ENCODE results near the gene ENC1. TPM values are rescaled to one million over a fixed set of nuclear protein-coding genes. Genes with fewer than 3 reads are reported as not detected.

The ENC1 gene
- total RNA-seq, 4 donors from 2014 or later = 2.8 to 20.4 (median 6.9) TPM

DNA sequence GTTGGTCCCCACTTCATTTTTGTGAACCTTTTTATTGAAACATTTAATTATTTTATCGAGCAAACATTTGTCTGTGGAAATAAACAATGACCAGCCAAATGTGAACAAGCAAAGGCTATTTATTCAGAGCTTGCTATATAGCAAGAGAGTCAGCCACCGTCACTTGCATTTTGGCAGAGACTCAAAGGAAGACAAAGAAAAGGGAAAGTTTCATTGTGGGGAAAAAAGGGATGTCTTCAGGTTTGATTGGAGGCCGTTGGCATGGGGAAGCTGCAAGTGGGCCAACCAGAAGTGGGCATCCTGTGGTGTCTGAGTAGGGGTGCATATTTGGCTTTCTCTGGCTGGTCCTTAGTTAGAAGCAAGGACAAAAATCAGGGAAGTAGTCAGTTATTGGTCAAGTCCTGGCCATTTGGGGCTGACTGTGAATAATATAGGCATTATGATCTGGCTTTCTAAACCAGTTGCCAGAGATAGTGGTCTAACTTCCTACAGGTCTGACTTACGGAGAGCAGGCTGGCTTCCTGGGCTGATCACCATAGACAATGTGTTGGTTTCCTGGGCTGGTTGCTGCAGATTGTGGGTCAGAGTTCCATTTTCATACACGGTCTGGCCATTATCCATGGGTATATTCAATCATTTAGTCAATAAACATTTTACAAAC lies 16.6 kb downstream of the ENC1 start:
- no peak for TF ChIP-seq CTCF (IDR thresholded peaks at IDR 0.05; ENCODE audit: low read depth)

DNA sequence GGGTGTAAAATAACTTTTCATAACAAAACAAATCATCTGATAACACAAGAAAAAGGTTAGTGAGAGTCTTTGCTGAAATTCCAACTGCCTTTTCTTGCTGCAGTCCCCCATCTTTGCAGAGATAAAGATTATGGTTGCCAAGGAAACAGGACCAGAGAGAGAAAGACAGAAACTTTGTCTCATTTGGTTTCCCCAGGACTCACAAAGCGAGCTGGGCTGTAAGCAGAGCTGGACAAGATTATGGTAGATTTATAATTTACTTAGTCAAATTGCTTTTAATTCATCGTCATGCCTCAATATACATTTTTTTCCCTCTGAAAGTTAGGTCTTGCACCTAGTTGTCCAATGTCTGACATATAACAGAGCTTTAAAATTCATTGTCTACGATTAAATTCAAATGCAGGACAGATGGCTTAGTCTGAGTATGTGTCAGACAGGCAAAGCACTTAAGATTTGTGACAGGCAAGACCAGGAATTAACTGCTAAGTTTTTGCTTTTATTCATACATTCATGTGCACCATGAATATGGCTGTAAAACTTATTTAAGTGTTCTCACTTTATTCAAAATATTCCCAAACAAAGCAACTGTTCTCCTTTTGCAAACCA lies 17.4 kb downstream of the ENC1 start:
- no peak for TF ChIP-seq CTCF (IDR thresholded peaks at IDR 0.05; ENCODE audit: low read depth)

DNA sequence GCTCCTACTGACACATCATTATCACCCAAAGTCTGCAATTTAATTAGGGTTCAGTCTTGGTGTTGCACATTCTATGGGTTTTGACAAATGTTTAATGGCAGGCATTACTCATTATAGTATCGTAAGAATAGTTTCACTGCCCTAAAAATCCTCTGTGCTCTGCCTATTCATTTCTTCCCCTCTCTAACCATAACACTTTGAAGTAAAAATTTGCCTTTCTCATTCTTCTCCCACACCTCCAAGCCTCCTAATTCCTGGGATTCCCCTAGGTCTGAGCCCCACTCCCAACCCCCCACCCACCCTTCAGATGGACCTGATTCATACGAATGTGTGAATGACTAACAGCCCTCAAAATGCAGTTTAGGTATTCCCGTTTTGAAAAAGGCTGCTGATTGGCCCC lies 18.4 kb downstream of the ENC1 start:
- TF ChIP-seq CTCF (IDR thresholded peaks at IDR 0.05; ENCODE audit: low read depth) = no peak

DNA sequence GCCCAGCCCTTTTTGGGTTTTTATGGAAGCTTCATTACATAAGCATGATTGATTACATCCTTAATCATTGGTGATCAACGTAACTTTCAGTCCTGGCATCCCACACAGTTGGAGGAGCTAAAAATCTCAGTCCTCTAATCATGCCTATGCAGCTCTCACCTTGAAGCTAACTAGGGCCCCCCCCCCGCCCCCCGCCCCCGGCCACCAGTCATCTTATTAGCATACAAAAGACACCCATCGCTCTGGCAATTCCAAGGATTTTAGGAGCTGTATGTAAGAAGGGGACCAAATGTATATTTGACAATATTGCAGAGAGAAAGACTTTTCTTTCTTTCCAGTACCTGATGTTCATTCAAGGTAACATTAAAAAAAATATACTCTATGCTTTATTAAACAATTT lies 19.0 kb downstream of the ENC1 start:
- no peak for TF ChIP-seq CTCF (IDR thresholded peaks at IDR 0.05; ENCODE audit: low read depth)

- no peak for TF ChIP-seq CTCF (IDR thresholded peaks at IDR 0.05; ENCODE audit: low read depth)
Observed at GRCh38 chr5:74619308-74619707, 21.2 kb downstream of the ENC1 start.

GRCh38 chr5:74618106-74618505 lies 22.4 kb downstream of the ENC1 start:
- TF ChIP-seq CTCF (IDR thresholded peaks at IDR 0.05; ENCODE audit: low read depth) = no peak

DNA sequence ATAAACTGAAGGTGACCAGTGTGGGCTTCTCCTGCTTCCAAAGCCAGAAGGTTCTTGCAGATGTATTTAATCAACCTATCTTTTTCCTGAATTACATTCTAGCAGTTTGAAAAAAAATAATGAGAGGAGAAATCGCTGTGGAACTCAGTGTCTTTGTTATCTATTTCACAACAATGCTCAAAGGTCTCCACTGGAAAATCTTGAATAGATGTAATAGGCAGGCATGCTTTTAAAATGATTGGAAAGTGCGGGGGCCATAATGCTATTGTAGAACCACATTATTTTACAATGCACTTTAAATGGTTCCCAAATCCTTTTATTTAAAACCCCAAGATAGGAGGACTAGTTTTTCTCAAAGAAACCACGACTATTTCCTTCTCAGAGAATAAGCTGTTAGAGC lies 23.3 kb downstream of the ENC1 start:
- no peak for TF ChIP-seq CTCF (IDR thresholded peaks at IDR 0.05; ENCODE audit: low read depth)
